KMS-11 (cell line): ENCODE results near the gene PTPRN2.

Experiments used
- H2AFZ ChIP-seq: fragments of 200-600 bp; sonication (generic); 2 replicates; pipeline ENCODE4 v1.6.1; 2016; ENCODE audit warnings: antibody characterized with exemption, mixed run types, low read depth
- H3K27ac ChIP-seq: fragments of 200-600 bp; sonication (generic); 2 replicates; pipeline ENCODE4 v1.6.1; 2016; ENCODE audit warnings: mild to moderate bottlenecking, mixed run types
- H3K27me3 ChIP-seq: fragments of 200-600 bp; sonication (generic); 2 replicates; pipeline ENCODE4 v1.6.1; 2017; ENCODE audit warnings: mild to moderate bottlenecking, low read depth, mixed run types, moderate library complexity; ENCODE audit not compliant: insufficient read depth
- H3K36me3 ChIP-seq: fragments of 200-600 bp; sonication (generic); 2 replicates; pipeline ENCODE4 v1.6.1; 2017; ENCODE audit warnings: mild to moderate bottlenecking, mixed run types; ENCODE audit not compliant: insufficient read depth
- H3K4me1 ChIP-seq: fragments of 200-600 bp; sonication (generic); 2 replicates; pipeline ENCODE4 v1.6.1; 2016; ENCODE audit warnings: mild to moderate bottlenecking, low read depth, mixed run types; ENCODE audit not compliant: poor library complexity, severe bottlenecking
- H3K4me2 ChIP-seq: fragments of 200-600 bp; sonication (generic); 2 replicates; pipeline ENCODE4 v1.7.0; 2016; ENCODE audit warnings: mild to moderate bottlenecking, mixed run types
- H3K4me3 ChIP-seq: fragments of 200-600 bp; sonication (generic); IDR thresholded peaks from 2 replicates; pipeline ENCODE4 v1.6.1; 2017; ENCODE audit warnings: low read depth, low read length, mixed read lengths; ENCODE audit not compliant: insufficient read depth
- H3K79me2 ChIP-seq: fragments of 200-600 bp; sonication (generic); 2 replicates; pipeline ENCODE4 v1.6.1; 2016; ENCODE audit warnings: low read depth, mixed run types; ENCODE audit not compliant: insufficient read depth
- H3K9ac ChIP-seq: fragments of 200-600 bp; sonication (generic); 2 replicates; pipeline ENCODE4 v1.6.1; 2016; ENCODE audit warnings: mild to moderate bottlenecking, mixed run types
- H4K20me1 ChIP-seq: fragments of 200-600 bp; sonication (generic); 2 replicates; pipeline ENCODE4 v1.6.1; 2016; ENCODE audit warnings: mild to moderate bottlenecking, mixed run types; ENCODE audit not compliant: insufficient read depth
- TF ChIP-seq, protein P1 (sequence below): fragments of 200-600 bp; sonication (generic); conservative IDR thresholded peaks from 2 replicates; pipeline ENCODE4 v1.6.1; 2017; ENCODE audit warnings: low read depth, mild to moderate bottlenecking, antibody characterized with exemption, low read length, moderate library complexity, mixed read lengths

Gene PTPRN2

DNA sequence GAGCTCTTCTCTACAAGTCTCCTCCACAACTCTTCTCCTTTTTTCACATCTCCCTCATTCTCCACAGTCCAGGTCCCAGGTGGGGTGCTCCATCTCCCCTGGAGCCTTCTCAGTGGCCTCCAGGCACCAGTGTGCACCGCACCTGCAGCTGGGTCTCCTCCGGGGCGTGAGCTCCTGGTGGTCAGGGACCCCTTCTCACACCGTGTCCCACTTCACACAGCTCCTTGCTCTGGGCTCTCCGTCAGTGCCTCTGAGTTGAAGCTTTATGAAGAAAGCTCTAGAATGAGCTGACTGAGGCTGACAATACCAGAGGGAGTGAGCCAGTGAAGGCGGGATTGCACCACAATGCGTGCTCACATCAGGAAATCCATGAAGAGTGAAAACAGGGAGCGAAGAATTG is 960.6 kb downstream of the PTPRN2 start:
- Histone ChIP-seq H3K27me3 (peaks cover 20% of the 10 kb centered on the region; the same call in 1 of the 2 replicates), H3K79me2 (no peaks in the 10 kb centered on the region), H4K20me1 (no peaks in the 10 kb centered on the region), H3K27ac (no peak overlapping the region), H3K4me3 (no peak overlapping the region), H3K4me2 (no peak overlapping the region), H3K9ac (no peak overlapping the region), H3K36me3 (no peaks in the 10 kb centered on the region), H2AFZ (no peak overlapping the region), H3K4me1 (no peaks in the 10 kb centered on the region)
- TF ChIP-seq, protein P1, sequence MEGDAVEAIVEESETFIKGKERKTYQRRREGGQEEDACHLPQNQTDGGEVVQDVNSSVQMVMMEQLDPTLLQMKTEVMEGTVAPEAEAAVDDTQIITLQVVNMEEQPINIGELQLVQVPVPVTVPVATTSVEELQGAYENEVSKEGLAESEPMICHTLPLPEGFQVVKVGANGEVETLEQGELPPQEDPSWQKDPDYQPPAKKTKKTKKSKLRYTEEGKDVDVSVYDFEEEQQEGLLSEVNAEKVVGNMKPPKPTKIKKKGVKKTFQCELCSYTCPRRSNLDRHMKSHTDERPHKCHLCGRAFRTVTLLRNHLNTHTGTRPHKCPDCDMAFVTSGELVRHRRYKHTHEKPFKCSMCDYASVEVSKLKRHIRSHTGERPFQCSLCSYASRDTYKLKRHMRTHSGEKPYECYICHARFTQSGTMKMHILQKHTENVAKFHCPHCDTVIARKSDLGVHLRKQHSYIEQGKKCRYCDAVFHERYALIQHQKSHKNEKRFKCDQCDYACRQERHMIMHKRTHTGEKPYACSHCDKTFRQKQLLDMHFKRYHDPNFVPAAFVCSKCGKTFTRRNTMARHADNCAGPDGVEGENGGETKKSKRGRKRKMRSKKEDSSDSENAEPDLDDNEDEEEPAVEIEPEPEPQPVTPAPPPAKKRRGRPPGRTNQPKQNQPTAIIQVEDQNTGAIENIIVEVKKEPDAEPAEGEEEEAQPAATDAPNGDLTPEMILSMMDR = no peak

DNA sequence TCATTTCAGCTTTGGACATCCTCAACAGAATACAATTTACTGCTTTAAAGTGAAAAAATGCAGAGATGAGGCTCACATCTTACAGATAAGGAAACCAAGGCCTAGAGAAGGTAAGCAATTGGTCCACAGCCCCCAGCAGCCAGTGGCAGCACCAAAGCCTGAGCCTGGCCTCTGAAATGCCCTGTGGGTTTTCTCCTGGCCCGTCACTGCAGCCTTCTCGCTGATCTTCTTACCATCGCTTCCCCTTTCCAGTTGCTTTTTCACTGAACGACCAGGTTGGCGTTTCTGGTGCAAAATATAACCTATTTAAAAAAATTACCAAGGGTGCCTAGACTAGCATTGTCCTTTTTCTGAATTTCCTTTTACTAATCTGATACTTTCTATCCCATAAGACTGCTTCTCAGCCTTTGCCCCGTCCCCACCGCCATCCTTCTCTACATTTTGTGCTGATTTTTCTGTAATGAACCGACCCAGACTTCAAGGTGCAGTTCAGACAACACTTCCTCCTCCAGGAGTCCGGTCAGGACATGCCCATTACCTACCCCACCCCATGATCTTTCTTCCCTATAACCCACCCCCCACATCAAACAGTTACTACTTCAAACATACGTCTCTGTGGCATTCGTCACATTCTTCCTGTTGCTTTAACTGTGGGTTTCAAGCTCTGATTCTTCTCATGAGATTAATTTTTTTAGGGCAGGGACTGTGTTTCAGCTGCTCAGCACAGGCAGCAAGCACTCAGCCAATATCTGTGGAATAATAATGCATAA is 961.5 kb downstream of the PTPRN2 start:
- H3K27ac ChIP-seq = no peak overlapping the region
- H4K20me1 ChIP-seq = no peaks in the 10 kb centered on the region
- H3K4me2 ChIP-seq = no peak overlapping the region
- H3K36me3 ChIP-seq = no peaks in the 10 kb centered on the region
- H3K4me1 ChIP-seq = no peaks in the 10 kb centered on the region
- H3K79me2 ChIP-seq = no peaks in the 10 kb centered on the region
- no peak overlapping the region for H3K4me3 ChIP-seq
- H3K27me3 ChIP-seq = peaks cover 22% of the 10 kb centered on the region; the same call in 1 of the 2 replicates
- TF ChIP-seq, protein P1 = no peak
- H2AFZ ChIP-seq = no peak overlapping the region
- H3K9ac ChIP-seq = no peak overlapping the region

DNA sequence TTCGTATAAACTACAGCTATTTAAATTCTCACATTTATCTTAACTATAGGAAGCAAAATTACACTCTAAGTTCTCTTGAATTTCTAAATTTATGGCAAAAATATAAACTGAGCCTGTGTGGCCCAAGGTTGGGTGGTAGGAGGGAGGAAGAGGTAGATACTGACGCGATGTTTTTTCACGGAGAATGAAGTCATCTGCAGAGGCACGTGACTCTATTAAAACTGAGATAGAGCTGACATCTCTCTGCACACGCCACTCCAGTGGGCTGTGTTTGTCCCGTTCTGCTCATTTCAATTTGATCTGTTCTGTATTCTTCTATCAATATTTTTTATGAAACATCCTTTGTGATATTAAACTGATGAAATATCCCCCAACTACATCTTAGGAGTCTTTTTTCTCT is 964.1 kb downstream of the PTPRN2 start:
- H3K36me3 ChIP-seq = no peaks in the 10 kb centered on the region
- no peak overlapping the region for H3K4me3 ChIP-seq
- H3K9ac ChIP-seq = no peak overlapping the region
- peaks cover 19% of the 10 kb centered on the region; the same call in 1 of the 2 replicates for H3K27me3 ChIP-seq
- no peak overlapping the region for H3K4me2 ChIP-seq
- H3K27ac ChIP-seq = no peak overlapping the region
- TF ChIP-seq, protein P1 = no peak
- H3K79me2 ChIP-seq = no peaks in the 10 kb centered on the region
- H3K4me1 ChIP-seq = no peaks in the 10 kb centered on the region
- H4K20me1 ChIP-seq = no peaks in the 10 kb centered on the region
- no peak overlapping the region for H2AFZ ChIP-seq

DNA sequence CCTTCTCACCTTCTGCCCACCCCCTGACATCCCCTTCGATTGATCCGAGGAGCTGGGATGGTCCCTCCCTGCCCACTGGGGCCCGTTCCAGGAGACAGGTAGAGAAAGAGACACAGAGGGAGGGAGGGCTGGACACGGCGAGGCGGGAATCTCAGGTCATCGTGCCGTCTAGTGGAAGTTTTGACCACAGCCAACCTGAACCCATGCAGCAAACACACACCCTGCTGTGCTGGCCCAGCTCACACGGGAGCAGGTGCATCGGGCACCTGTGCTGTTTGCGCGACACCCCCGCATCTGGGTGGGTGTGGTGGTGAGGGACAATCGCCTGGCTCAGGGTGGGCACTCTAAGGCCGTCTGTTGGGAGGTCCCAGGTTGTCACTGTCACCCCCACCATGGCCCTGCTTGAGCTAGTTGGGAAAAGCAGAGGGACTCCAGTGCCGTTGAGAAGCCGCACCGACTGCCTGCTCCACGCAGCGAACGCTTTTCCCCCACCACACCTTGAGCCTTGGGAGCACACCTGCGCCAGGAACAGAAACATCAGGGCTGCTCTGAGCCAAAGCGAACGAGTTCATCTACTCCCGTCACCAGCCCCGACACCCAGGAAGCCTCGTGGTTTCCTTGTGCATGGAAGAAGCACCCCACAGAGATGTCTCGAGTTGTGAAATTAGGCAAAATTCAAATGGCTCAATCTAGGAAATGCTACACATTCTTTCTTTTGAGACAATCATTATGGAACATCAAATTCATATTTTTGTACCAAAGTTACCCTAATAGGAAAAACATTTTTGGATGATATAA is 965.0 kb downstream of the PTPRN2 start:
- no peaks in the 10 kb centered on the region for H4K20me1 ChIP-seq
- no peaks in the 10 kb centered on the region for H3K4me1 ChIP-seq
- no peaks in the 10 kb centered on the region for H3K79me2 ChIP-seq
- TF ChIP-seq, protein P1 = no peak
- no peak overlapping the region for H3K27ac ChIP-seq
- H3K36me3 ChIP-seq = no peaks in the 10 kb centered on the region
- H3K27me3 ChIP-seq = peaks cover 19% of the 10 kb centered on the region; the same call in 1 of the 2 replicates
- H3K4me3 ChIP-seq = no peak overlapping the region
- no peak overlapping the region for H2AFZ ChIP-seq
- no peak overlapping the region for H3K4me2 ChIP-seq
- H3K9ac ChIP-seq = no peak overlapping the region
